Measurements from ENCODE around the gene TGFBR2. TPM values are rescaled to one million over a fixed set of nuclear protein-coding genes. Genes with fewer than 3 reads are reported as not detected.

Gene TGFBR2
- total RNA-seq, 1 experiment from 2014 or later, result not detected

GRCh38 chr3:30648670-30649357 is 42.4 kb downstream of the TGFBR2 start:
- Histone ChIP-seq H3K79me2 (ENCODE audit: low read length) (no peaks in the 10 kb centered on the region), H3K36me3 (ENCODE audit: insufficient read depth, low read length) (no peaks in the 10 kb centered on the region), H3K4me3 (ENCODE audit: low read length) (no peak overlapping the region), H2AFZ (ENCODE audit: low read length) (no peak overlapping the region), H4K20me1 (ENCODE audit: insufficient read depth, low read depth, low read length) (no peaks in the 10 kb centered on the region), H3K9ac (ENCODE audit: low read length) (no peak overlapping the region), H3K4me1 (ENCODE audit: low read length) (no peaks in the 10 kb centered on the region), H3K27ac (ENCODE audit: low read length) (no peak overlapping the region), H3K9me2 (replicated peaks; ENCODE audit: insufficient read depth, low read length) (no peaks in the 10 kb centered on the region), H3K27me3 (ENCODE audit: low read length) (no peaks in the 10 kb centered on the region), H3K9me3 (ENCODE audit: low read length) (no peaks in the 10 kb centered on the region), H3K4me2 (ENCODE audit: low read depth, low read length, poor library complexity, severe bottlenecking) (no peak overlapping the region)
- DNase-seq, result no peak

- Histone ChIP-seq H3K36me3 (ENCODE audit: insufficient read depth, low read length) (no peaks in the 10 kb centered on the region), H3K27me3 (ENCODE audit: low read length) (no peaks in the 10 kb centered on the region), H3K79me2 (ENCODE audit: low read length) (no peaks in the 10 kb centered on the region), H3K4me2 (ENCODE audit: low read depth, low read length, poor library complexity, severe bottlenecking) (no peak overlapping the region), H3K9me3 (ENCODE audit: low read length) (no peaks in the 10 kb centered on the region), H3K4me1 (ENCODE audit: low read length) (no peaks in the 10 kb centered on the region), H4K20me1 (ENCODE audit: insufficient read depth, low read depth, low read length) (no peaks in the 10 kb centered on the region), H3K27ac (ENCODE audit: low read length) (no peak overlapping the region), H3K9ac (ENCODE audit: low read length) (no peak overlapping the region), H3K4me3 (ENCODE audit: low read length) (no peak overlapping the region), H2AFZ (ENCODE audit: low read length) (no peak overlapping the region), H3K9me2 (replicated peaks; ENCODE audit: insufficient read depth, low read length) (no peaks in the 10 kb centered on the region)
- no peak for DNase-seq
Measured at GRCh38 chr3:30649572-30650318, 43.3 kb downstream of the TGFBR2 start.

GRCh38 chr3:30650348-30650995 is 44.1 kb downstream of the TGFBR2 start:
- Histone ChIP-seq H3K9ac (ENCODE audit: low read length) (no peak overlapping the region), H2AFZ (ENCODE audit: low read length) (no peak overlapping the region), H3K27ac (ENCODE audit: low read length) (no peak overlapping the region), H3K4me2 (ENCODE audit: low read depth, low read length, poor library complexity, severe bottlenecking) (no peak overlapping the region), H3K27me3 (ENCODE audit: low read length) (no peaks in the 10 kb centered on the region), H3K9me2 (replicated peaks; ENCODE audit: insufficient read depth, low read length) (no peaks in the 10 kb centered on the region), H3K79me2 (ENCODE audit: low read length) (no peaks in the 10 kb centered on the region), H3K36me3 (ENCODE audit: insufficient read depth, low read length) (no peaks in the 10 kb centered on the region), H3K9me3 (ENCODE audit: low read length) (no peaks in the 10 kb centered on the region), H3K4me1 (ENCODE audit: low read length) (no peaks in the 10 kb centered on the region), H3K4me3 (ENCODE audit: low read length) (no peak overlapping the region), H4K20me1 (ENCODE audit: insufficient read depth, low read depth, low read length) (no peaks in the 10 kb centered on the region)
- DNase-seq, result no peak

- no peak overlapping the region for H3K9ac ChIP-seq (ENCODE audit: low read length)
- no peaks in the 10 kb centered on the region for H3K79me2 ChIP-seq (ENCODE audit: low read length)
- no peaks in the 10 kb centered on the region for H4K20me1 ChIP-seq (ENCODE audit: insufficient read depth, low read depth, low read length)
- H3K27me3 ChIP-seq (ENCODE audit: low read length), result no peaks in the 10 kb centered on the region
- H3K4me3 ChIP-seq (ENCODE audit: low read length), result no peak overlapping the region
- no peak overlapping the region for H2AFZ ChIP-seq (ENCODE audit: low read length)
- no peaks in the 10 kb centered on the region for H3K36me3 ChIP-seq (ENCODE audit: insufficient read depth, low read length)
- DNase-seq, result no peak
- no peak overlapping the region for H3K4me2 ChIP-seq (ENCODE audit: low read depth, low read length, poor library complexity, severe bottlenecking)
- no peak overlapping the region for H3K27ac ChIP-seq (ENCODE audit: low read length)
- H3K9me2 ChIP-seq (replicated peaks; ENCODE audit: insufficient read depth, low read length), result no peaks in the 10 kb centered on the region
- H3K9me3 ChIP-seq (ENCODE audit: low read length), result no peaks in the 10 kb centered on the region
- H3K4me1 ChIP-seq (ENCODE audit: low read length), result no peaks in the 10 kb centered on the region
Measured at GRCh38 chr3:30654269-30654668, 47.9 kb downstream of the TGFBR2 start.

- no peaks in the 10 kb centered on the region for H3K27me3 ChIP-seq (ENCODE audit: low read length)
- H3K27ac ChIP-seq (ENCODE audit: low read length), result no peak overlapping the region
- H3K4me2 ChIP-seq (ENCODE audit: low read depth, low read length, poor library complexity, severe bottlenecking), result no peak overlapping the region
- H3K9me3 ChIP-seq (ENCODE audit: low read length), result no peaks in the 10 kb centered on the region
- DNase-seq, result no peak
- no peak overlapping the region for H3K9ac ChIP-seq (ENCODE audit: low read length)
- no peaks in the 10 kb centered on the region for H3K36me3 ChIP-seq (ENCODE audit: insufficient read depth, low read length)
- H3K4me3 ChIP-seq (ENCODE audit: low read length), result no peak overlapping the region
- no peaks in the 10 kb centered on the region for H4K20me1 ChIP-seq (ENCODE audit: insufficient read depth, low read depth, low read length)
- H3K79me2 ChIP-seq (ENCODE audit: low read length), result no peaks in the 10 kb centered on the region
- H3K9me2 ChIP-seq (replicated peaks; ENCODE audit: insufficient read depth, low read length), result no peaks in the 10 kb centered on the region
- H2AFZ ChIP-seq (ENCODE audit: low read length), result no peak overlapping the region
- H3K4me1 ChIP-seq (ENCODE audit: low read length), result no peaks in the 10 kb centered on the region
Measured at GRCh38 chr3:30655187-30655812, 48.9 kb downstream of the TGFBR2 start.

GRCh38 chr3:30656624-30657141 is 50.3 kb downstream of the TGFBR2 start:
- Histone ChIP-seq H3K4me3 (ENCODE audit: low read length) (no peak overlapping the region), H3K79me2 (ENCODE audit: low read length) (no peaks in the 10 kb centered on the region), H4K20me1 (ENCODE audit: insufficient read depth, low read depth, low read length) (no peaks in the 10 kb centered on the region), H3K4me2 (ENCODE audit: low read depth, low read length, poor library complexity, severe bottlenecking) (no peak overlapping the region), H3K27me3 (ENCODE audit: low read length) (no peaks in the 10 kb centered on the region), H3K36me3 (ENCODE audit: insufficient read depth, low read length) (no peaks in the 10 kb centered on the region), H3K4me1 (ENCODE audit: low read length) (no peaks in the 10 kb centered on the region), H3K9me3 (ENCODE audit: low read length) (no peaks in the 10 kb centered on the region), H2AFZ (ENCODE audit: low read length) (no peak overlapping the region), H3K9me2 (replicated peaks; ENCODE audit: insufficient read depth, low read length) (no peaks in the 10 kb centered on the region), H3K27ac (ENCODE audit: low read length) (no peak overlapping the region), H3K9ac (ENCODE audit: low read length) (no peak overlapping the region)
- DNase-seq, result no peak

GRCh38 chr3:30657914-30658313 is 51.5 kb downstream of the TGFBR2 start:
- Histone ChIP-seq H3K27me3 (ENCODE audit: low read length) (no peaks in the 10 kb centered on the region), H3K9me2 (replicated peaks; ENCODE audit: insufficient read depth, low read length) (no peaks in the 10 kb centered on the region), H3K4me2 (ENCODE audit: low read depth, low read length, poor library complexity, severe bottlenecking) (no peak overlapping the region), H3K9me3 (ENCODE audit: low read length) (no peaks in the 10 kb centered on the region), H3K79me2 (ENCODE audit: low read length) (no peaks in the 10 kb centered on the region), H4K20me1 (ENCODE audit: insufficient read depth, low read depth, low read length) (no peaks in the 10 kb centered on the region), H3K27ac (ENCODE audit: low read length) (no peak overlapping the region), H3K9ac (ENCODE audit: low read length) (no peak overlapping the region), H3K4me3 (ENCODE audit: low read length) (no peak overlapping the region), H3K36me3 (ENCODE audit: insufficient read depth, low read length) (no peaks in the 10 kb centered on the region), H3K4me1 (ENCODE audit: low read length) (no peaks in the 10 kb centered on the region), H2AFZ (ENCODE audit: low read length) (no peak overlapping the region)
- DNase-seq, result no peak
